Stimulated activated CD8-positive, alpha-beta memory T cell treated with anti-CD3 and anti-CD28 coated beads, Interleukin-15, amount 100 ng/mL, for 24 hours (primary cell): Measurements from ENCODE around the gene TBCD.

Source experiments
- DNase-seq: peaks from one replicate; pipeline ENCODE4 v3.0.0-alpha.2; 2020; ENCODE audit warnings: low read depth

TBCD gene

DNA sequence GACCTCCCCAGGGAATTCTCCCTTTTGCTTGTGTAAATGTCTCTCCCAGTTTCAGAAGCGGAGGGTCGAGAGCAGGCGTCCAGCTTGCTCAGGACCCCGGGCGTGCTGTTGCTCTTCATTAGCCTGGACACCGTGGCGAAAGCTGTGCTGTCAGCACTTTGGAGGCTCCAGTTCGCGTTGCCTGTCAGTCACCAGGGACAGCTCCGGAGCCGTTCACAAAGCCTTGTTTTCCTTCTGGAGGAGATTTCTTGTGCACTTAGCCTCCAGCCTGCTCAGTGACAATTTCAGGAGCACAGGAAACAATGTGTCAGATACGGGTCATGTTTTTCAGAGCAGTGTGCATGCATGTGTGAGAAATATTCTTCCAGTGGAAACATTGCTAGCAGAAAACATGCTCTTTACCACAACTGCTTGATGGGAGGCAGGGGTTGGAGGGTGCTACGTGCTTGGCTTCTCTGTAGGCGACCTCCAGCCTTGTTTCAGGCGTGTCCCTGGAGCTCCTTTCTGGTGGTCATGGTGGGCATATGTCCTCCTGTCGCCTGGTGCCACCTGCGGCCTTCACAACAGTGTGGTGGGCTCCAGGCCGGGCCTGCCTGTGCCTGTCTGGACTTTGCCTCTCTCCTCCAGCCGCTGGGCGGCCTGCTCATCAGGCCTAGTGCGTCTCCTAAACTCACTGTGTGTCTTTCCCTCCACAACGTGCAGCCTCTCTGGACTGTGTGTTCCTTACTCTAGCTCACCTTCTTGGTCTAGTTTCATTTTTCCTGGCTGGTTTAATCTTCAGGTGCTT lies 59.0 kb downstream of the TBCD start:
- DNase-seq, result no peak

DNA sequence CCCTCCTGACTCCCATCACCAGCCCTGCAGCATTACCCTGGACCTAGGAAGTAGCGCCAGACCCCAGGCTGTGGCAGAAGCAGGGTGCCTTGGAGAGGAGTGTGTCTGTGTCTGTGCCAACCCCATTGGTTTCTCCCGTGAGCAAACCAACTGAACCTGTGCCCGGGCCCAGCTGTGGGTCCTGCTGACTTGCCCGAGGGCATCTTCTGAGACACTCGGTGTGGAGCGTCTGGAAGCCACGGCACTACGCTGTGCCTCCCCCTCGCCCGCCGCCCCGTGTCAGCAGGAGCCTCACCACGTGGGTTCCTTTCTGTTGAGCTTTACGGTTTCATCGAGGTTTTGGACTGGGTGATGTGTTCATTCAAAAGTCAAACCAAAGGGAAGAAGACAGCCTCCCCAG lies 60.2 kb downstream of the TBCD start:
- DNase-seq, result no peak

DNA sequence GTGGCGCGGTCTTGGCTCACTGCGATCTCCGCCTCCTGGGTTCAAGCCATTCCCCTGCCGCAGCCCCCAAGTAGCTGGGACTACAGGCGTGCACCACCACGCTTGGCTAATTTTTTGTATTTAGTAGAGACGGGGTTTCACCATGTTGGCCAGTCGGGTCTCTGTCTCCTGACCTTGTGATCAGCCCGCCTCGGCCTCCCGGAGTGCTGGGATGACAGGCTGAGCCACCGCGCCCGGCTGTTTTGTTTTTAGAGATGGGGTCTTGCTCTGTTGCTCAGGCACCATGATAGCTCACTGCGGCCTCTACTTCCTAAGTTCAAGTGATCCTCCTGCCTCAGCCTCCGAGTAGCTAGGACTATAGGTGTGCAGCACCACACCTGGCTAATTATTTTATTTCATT lies 60.7 kb downstream of the TBCD start:
- DNase-seq, result no peak

GRCh38 chr17:82813299-82814051 lies 61.6 kb downstream of the TBCD start:
- DNase-seq, result no peak

DNA sequence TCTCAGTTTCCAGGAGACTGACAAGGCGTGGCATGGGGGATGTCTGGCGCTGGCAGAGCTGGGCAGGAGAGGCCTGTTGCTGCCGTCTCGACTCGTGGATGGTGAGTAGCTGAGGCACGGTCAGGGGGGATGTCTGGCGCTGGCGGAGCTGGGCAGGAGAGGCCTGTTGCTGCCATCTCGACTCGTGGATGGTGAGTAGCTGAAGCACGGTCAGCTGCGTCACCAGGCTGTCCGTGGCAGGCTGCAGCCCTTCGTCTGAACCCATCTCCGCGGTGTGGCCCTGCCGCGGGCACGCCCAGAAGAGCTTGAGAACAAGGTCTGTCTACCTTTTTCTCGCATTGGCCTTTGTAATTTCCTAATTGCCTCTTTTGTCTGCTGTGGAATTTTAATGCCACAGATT lies 63.0 kb downstream of the TBCD start:
- DNase-seq, result no peak

GRCh38 chr17:82815354-82815753 lies 63.5 kb downstream of the TBCD start:
- DNase-seq, result no peak

GRCh38 chr17:82815790-82816305 lies 64.0 kb downstream of the TBCD start:
- no peak for DNase-seq

DNA sequence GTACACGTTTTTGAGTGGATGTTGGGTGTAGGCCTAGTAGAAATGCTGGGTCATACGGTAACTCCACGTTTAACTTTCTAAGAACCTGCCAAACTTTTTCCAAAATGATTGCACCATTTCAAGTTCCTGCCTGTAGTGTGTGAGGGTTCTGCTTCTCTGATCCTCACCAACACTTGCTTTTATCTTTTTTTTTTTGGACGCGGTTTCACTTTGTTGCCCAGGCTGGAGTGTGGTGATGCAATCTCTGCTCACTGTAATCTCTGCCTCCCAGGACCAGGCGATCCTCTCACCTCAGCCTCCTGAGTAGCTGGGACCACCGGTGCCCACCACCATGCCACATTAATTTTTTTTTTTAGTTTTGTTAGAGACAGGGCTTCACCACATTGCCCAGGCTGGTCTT lies 64.5 kb downstream of the TBCD start:
- DNase-seq, result no peak

DNA sequence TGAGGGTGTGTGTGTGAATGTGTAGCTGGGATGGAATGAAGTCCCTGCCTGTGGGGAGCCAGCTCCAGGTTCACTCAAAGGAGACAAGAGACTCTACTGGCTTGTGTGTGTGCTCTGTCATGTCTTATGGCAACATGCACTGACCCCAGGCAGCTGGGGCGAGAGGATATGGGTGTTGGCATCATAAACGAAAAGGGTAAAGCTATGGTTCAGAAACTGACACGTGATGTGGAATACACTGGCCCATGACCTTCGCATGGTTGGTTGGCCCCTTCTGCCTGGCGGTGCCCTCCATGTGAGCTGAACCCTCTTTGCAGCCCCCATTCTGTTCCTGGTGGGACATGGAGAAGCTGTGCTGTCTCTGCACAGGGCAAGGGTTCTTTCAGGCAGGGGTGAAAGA lies 66.1 kb downstream of the TBCD start:
- no peak for DNase-seq

GRCh38 chr17:82820278-82821251 lies 68.7 kb downstream of the TBCD start:
- no peak for DNase-seq

- no peak for DNase-seq
Measured at GRCh38 chr17:82821554-82821953, 69.7 kb downstream of the TBCD start.

GRCh38 chr17:82822281-82822680 lies 70.4 kb downstream of the TBCD start:
- DNase-seq, result no peak

DNA sequence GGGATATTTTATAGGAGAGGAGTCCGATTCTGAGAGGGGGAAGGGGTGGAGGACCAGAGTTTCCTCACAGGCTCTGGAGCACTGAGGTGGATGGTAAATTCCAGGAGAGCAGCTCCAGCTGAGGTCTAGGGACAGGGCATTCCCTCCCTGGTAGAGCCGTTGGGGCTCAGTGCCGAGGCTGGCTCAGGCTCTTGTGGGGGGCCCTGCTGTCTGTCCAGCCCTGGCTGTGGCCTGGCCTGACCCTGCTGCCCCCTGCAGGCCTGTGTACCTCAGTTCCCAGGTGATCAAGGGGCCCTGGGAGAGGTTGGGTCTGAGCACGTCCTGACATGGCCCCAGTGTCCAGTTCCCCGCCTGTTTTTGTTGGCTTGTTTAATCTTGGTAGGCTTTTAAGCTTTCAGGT lies 71.1 kb downstream of the TBCD start:
- no peak for DNase-seq

- DNase-seq, result no peak
Measured at GRCh38 chr17:82825540-82826124, 73.8 kb downstream of the TBCD start.

- DNase-seq, result no peak
Measured at GRCh38 chr17:82826211-82826610, 74.3 kb downstream of the TBCD start.

GRCh38 chr17:82826956-82827355 lies 75.1 kb downstream of the TBCD start:
- DNase-seq, result no peak

DNA sequence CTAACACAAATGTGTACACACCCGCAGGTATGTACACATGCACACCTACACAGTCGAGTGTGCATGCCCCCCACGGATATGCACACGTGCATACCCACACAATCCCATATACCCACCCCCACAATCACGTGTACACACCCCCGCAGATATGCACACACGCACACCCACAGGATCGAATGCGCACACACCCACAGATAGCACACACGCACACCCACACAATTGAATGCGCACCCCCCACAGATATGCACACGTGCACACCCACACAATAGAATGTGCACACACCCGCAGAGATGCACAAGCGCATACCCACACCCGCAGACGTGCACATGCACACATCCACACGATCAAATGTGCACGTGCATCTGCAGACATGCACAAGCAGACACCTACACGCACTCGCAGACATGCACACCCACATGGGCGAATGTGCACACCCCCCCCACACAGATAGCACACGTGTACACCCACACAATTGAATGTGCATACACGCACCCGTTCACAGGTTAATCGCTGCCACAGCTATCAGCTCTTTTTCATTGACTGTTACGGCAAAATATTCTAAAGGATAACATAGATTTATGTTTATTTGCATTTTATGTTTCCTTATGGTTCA lies 77.1 kb downstream of the TBCD start:
- no peak for DNase-seq

DNA sequence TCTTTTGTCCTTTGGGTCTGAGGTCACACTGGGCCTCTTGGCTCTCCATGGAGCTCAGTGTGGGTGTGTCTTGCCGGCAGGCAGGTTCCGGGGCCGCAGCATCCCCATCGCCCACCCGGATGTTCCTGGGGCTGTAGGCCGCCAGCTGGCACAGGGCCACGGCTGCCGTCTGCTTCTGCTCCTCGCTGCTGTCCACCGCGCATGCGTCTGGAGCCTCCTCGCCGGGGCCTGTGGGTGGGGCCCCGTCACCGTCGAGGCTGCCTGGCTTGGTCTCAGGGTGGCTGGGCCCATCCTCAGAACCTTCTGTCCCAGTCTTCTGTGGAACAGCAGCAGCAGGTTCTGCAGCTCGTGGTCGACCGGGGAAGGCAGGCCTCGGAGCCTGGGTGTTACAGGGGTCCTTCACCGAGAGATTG lies 78.4 kb downstream of the TBCD start:
- no peak for DNase-seq

DNA sequence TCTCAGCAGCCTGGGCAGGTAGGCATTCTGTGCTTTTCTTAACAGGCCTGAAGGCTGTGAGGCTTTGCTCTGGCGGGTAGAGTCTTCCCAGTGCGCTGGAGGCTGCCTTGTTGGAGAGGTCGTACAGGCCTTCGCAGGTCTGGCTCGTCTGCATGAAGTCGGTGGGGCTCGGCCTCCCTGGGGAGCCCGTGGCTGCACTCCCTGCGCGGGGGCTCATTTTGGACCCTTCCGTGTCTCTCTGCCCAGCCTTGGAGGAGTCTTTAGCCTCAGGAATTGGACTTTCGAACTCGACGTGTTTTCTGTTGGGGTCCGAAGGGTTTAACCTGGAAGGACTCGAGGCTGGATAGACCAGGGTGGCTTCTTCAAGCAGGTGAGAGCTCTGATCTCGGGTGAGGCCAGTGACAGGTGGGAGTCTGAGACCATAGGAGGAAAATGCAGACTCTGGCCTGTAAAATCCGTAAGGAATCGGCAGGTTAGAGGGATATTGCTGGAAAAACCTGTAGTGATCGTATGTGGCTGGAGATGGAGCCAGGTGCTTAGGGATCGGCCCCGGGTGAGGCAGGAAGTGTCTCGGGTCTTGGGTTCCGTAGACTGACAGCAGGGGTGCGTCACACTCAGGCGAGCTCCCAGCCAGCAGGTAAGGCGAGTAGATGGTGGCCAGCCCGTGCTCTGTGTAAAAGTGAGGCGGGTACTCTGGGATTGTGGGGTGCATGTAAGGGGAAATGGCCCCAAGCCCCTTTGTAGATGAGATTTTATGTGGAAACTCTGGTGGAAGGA lies 79.4 kb downstream of the TBCD start:
- DNase-seq, result no peak

DNA sequence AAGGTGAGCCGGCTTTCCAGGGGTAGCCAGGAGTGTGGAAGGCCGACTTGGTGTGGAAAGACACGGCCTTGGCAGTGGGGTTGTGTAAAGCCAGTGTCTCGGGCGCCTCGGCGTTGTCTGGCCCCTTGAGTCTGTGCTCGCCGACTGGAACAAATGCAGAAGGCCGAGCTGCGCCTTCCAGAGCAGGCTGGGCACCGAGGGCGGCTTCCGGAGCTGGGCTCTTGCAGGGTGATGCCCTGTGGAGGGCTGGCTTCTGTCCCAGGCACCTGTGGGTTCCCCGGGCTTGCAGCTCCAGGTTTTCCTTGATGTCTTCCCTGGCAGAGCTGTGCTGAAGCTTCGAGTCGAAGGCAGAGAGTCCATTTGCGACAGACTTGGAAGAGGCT lies 79.9 kb downstream of the TBCD start:
- no peak for DNase-seq

DNA sequence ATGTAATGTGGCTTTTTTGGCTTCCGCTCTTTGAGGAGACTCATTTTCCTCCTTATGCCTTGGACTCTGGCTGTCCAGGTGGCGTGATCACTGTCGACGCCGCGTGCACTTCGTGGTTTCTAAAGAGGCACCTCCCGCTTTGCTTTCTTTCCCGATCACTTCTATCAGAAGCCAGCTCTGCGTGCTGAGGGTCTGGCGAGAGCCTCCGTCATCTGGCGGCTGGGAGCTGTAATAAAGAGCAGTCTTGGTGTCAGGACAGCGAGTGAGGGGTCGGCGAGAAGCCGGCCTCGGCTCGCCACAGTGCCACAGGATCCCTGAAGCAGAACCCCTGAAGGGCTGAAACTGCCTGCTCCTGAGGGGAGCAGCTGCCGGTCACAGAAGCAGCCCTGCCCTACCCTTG lies 80.5 kb downstream of the TBCD start:
- DNase-seq, result no peak
